ENCODE measurements around the gene GEMIN8.

Gene GEMIN8

GRCh38 chrX:14015941-14016340 is 13.8 kb downstream of the GEMIN8 start:
- DNase-seq (ENCODE audit: low read depth) = no peak

- DNase-seq (ENCODE audit: low read depth) = no peak
These were observed 14.4 kb downstream of the GEMIN8 start for GRCh38 chrX:14015294-14015693.

GRCh38 chrX:14014526-14014925 is 15.2 kb downstream of the GEMIN8 start:
- no peak for DNase-seq (ENCODE audit: low read depth)

- no peak for DNase-seq (ENCODE audit: low read depth)
These were observed 16.6 kb downstream of the GEMIN8 start for GRCh38 chrX:14013054-14013453.

GRCh38 chrX:14010566-14010965 is 19.1 kb downstream of the GEMIN8 start:
- DNase-seq (ENCODE audit: low read depth) = no peak

GRCh38 chrX:14006540-14006939 is 23.2 kb downstream of the GEMIN8 start:
- DNase-seq (ENCODE audit: low read depth) = no peak

GRCh38 chrX:14003876-14004425 is 25.7 kb downstream of the GEMIN8 start:
- DNase-seq (ENCODE audit: low read depth) = no peak

GRCh38 chrX:14003028-14003427 is 26.7 kb downstream of the GEMIN8 start:
- no peak for DNase-seq (ENCODE audit: low read depth)

GRCh38 chrX:13996650-13997049 is 33.0 kb downstream of the GEMIN8 start:
- no peak for DNase-seq (ENCODE audit: low read depth)

- DNase-seq (ENCODE audit: low read depth) = no peak
These were observed 35.1 kb downstream of the GEMIN8 start for GRCh38 chrX:13994536-13995080.

GRCh38 chrX:13994104-13994503 is 35.6 kb downstream of the GEMIN8 start:
- no peak for DNase-seq (ENCODE audit: low read depth)

- DNase-seq (ENCODE audit: low read depth) = no peak
These were observed 39.4 kb downstream of the GEMIN8 start for GRCh38 chrX:13990126-13990800.

GRCh38 chrX:13985697-13986435 is 43.8 kb downstream of the GEMIN8 start:
- DNase-seq (ENCODE audit: low read depth) = no peak

- DNase-seq (ENCODE audit: low read depth) = no peak
These were observed 46.0 kb downstream of the GEMIN8 start for GRCh38 chrX:13983734-13984133.

GRCh38 chrX:13968198-13968597 is 61.5 kb downstream of the GEMIN8 start:
- no peak for DNase-seq (ENCODE audit: low read depth)

- no peak for DNase-seq (ENCODE audit: low read depth)
These were observed 62.1 kb downstream of the GEMIN8 start for GRCh38 chrX:13967636-13968035.

- no peak for DNase-seq (ENCODE audit: low read depth)
These were observed 62.9 kb downstream of the GEMIN8 start for GRCh38 chrX:13966793-13967125.

GRCh38 chrX:13966071-13966792 is 63.5 kb downstream of the GEMIN8 start:
- DNase-seq (ENCODE audit: low read depth) = no peak

- no peak for DNase-seq (ENCODE audit: low read depth)
These were observed 64.2 kb downstream of the GEMIN8 start for GRCh38 chrX:13965531-13965930.

- no peak for DNase-seq (ENCODE audit: low read depth)
These were observed 72.7 kb downstream of the GEMIN8 start for GRCh38 chrX:13956998-13957397.

All from HS-27A (cell line).